HS-27A (cell line): ENCODE measurements around the gene APBA1.
"Not testable (repeated sequence)": the region's sequence is repeated elsewhere in the genome, so short reads cannot be mapped to it uniquely, and the experiment has no call there.

Experiments
- DNase-seq: peaks from one replicate; pipeline ENCODE4 v3.0.0-alpha.2; 2012; ENCODE audit warnings: low read depth, missing footprints

The APBA1 gene

DNA sequence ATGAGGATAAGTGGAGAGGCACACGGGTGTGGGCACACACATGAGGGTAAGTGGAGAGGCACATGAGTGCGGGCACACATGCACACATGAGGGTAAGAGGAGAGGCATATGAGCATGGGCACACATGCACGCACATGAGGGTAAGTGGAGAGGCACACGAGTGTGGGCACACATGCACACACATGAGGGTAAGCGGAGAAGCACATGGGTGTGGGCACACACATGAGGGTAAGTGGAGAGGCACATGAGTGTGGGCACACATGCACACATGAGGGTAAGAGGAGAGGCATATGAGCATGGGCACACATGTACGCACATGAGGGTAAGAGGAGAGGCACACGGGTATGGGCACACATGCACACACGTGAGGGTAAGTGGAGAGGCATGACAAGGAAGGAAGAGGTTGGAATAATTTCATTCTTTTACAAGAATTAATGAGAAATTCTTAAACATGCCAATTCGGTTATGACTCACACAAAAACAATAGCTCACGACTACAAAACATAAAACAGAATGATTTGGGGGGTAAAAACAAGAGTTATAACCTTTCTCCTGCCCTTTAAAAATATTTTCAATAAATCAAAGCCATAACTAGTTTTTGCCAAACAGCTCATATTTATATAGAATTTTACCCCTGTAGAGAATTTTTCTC is 67.5 kb downstream of the APBA1 start:
- DNase-seq = no peak

DNA sequence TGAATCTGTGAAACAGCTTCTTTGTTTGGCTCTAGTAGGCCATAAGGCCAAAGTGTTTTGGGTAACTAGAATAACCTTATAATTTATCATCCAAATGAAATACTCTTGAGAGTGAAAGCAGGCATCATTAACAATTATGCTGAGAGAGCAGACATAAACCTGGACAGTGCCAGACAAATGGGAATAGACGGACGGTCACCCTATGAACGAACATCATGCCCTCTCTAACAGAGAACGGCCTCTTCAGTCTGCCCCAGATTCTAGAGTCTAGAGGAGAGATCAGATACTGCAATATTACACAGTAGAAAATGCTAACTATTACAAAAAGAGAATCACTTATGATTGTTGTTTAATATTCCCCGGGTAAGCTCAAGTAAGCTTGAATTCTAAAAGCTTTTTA is 68.5 kb downstream of the APBA1 start:
- DNase-seq = no peak

DNA sequence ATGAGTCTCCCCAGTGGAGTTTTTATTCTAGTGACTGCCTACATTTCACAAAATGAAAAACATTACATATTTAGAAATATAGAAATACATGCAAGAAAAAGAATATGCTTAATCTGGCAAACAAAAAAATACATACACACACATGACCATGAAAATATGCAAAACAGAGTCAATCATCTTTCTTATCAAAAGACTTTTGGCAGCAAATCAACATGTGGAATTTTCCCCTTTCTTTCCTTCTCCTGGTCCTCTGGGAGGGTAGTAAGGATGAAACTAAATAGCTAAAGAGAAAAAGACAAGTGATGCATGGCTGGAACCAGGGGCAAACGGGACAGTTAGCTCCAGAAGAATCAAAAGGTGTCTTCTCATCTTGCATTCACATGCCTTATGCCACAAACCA is 69.4 kb downstream of the APBA1 start:
- no peak for DNase-seq

DNA sequence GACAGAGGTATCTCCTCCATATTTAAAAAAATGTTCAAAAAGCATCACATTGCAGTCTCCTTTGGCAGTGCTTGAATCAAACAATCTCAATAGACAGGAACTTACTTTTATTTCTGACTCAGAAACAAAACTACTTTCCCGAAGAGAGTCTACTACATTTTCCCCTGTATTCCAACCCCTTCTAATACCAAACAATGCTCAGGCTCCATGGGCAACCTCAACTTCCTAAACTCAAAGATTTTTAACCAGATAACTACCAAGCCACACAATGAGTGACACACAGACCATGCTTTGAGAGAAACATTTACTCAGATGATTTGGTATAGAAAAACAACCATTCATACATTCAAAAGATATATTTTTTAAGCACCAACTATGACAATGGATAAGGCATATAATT is 70.5 kb downstream of the APBA1 start:
- no peak for DNase-seq

DNA sequence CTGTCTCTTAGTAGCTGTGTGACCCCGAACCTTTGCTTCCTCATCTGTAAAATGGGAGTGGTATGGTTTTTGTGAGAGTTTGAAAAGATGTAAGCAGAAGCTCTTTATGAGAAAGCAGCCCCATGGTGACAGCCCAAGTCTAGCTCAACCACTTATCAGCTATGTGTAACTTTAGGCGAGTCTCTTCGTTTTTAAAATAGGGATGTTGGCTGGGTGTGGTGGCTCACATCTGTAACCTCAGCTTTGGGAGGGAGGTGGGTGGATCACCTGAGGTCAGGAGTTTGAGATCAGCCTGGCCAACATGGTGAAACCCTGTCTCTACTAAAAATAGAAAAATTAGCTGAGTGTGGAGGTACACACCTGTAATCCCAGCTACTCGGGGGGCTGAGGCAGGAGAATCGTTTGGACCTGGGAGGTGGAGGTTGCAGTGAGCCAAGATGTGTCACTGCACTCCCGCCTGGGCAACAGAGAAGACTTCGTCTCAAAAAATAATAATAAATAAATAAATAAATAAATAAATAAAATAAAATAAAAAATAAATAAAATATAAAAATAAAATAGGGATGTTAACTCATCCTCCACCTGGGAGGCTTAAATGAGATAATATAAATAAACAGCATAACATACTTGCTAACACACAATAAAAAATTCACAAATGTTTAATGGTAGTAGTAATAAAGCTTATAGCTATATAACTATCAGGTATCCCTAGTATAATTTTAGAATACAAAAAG is 71.7 kb downstream of the APBA1 start:
- no peak for DNase-seq

DNA sequence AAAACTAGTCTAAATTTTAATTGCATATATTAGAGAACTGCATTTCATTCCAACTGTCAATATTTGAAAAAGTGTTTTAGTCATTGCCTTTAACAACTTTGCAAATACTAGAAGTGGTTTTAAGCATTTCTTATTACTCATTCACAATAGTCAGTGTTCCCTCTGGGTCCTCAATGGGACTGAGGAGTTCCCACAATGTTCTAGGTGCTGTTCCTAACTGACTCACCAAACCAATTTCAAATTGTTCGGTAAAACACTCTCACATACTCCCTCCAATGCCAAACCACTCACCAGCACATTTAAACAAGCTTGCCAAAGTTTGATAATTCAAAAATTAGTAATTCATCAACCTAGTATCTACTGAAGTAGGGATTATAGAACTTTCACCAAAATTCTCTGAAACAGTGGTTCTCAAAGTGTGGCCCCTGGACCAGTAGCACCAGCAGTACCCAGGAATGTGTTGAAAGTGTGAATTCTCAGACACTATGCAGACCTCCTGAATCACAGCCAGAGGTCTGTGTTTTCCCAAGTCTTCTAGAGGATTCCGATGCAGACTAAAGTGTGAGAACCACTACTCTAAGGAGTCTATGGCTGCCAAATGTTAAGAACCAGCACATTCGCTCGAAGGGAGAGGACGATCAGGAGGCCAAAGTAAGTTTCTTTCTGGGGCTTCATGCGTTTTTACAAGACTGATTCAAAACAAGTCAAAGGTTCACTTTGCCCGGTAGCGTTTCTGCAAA is 72.8 kb downstream of the APBA1 start:
- DNase-seq = no peak

DNA sequence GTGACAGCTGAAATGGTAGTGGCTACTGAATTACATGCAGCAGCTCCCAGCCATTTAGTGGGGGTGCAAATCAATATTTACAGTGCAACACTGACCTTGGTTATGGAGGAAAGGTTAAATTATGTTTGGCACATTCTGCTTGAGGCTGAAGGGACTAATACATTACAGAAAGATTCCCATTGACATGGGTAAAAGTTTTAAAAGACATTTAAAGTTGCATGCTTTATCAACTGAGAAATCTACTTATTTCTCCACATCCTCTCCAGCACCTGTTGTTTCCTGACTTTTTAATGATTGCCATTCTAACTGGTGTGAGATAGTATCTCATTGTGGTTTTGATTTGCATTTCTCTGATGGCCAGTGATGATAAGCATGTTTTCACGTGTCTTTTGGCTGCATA is 75.3 kb downstream of the APBA1 start:
- DNase-seq = not testable (repeated sequence)

DNA sequence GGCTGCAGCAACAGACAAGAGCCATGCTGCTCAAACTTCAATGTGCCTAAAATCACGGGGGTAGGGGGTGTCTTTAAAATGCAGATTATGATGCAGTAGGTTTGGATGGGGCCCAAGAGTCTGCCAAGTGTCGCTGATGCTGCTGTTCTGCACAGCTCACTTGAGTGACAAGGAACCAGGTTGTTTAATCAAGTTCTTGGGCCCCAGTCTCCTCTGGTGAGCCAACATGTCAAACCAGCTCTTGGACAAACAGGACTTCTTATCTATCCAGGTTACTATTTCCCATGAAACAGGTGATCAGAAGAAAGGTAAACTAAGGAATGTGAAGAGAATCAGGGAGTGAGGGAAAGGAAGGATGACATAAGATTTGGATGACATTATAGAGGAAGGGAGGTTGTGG is 78.0 kb downstream of the APBA1 start:
- no peak for DNase-seq

DNA sequence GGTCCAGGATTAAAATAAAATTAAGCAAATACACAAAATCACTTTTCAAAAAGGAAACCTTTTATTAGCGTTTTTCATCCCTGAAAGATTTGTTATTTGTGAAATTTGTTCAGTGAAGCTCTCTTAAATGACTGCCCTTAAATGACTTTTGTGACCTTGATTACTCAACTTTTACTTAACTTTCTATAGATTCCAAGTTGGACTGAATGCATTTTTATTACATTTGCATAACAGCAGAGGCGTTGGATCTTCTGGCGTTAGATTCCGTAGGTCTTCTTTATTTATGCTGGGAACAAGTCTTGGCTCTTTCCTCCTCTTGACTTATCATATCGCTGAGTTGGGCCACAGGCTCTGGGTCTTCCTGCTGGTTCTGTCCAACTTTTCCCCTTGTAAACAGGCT is 78.4 kb downstream of the APBA1 start:
- no peak for DNase-seq

DNA sequence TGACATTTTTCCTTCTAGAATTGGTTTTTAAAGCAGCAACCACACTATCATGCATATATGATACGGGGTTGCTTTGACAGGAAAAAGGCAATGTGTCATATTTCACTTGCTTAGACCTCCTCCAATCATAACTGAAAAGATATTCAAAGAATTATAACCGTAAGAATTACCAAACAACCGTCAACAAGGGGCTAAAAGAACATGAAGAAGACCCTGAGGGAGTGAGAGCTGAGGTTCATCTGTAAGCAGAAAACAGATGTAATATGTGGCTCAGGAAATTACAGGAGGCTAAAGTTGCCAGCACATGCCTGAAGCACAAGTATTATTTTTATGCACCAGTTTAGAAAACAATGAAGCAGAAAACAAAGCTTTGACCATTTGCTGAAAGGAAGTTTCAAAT is 78.9 kb downstream of the APBA1 start:
- no peak for DNase-seq

DNA sequence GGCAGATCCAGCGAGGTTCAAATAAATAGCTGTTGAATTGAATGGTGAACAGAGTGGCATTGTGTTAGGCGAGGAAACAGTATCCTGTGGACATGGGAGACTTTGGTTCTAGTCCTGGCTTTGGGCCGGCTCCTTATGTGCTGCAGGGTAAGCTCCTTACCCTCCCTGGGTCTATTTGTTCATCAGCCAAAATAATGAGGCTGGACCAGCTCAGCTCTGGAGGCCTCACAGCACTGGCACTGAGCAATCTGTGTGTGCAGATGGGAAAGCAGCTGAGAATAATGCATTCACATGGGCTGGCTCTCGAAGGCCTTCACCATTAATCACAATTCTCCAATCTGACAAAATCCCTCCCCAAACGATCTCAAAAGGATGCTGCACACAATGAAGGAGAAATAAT is 81.9 kb downstream of the APBA1 start:
- DNase-seq = no peak

DNA sequence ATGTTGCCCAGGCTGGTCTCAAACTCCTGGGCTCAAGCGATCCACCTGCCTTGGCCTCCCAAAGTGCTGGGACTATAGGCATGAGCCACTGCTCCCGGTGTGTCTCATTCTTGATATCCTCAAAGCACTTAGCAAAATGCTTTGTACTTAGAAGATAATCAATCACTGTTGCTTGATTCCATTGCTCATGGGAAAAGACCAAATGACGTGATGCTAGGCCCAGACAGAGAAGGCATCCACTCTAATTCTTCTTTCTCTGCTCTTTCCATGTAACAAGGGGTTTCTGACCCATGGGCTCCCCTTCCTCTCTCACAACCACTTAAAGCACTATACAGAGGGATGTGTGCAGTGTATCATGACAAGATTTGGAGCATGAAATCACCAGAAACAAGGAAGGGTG is 83.0 kb downstream of the APBA1 start:
- DNase-seq = no peak

DNA sequence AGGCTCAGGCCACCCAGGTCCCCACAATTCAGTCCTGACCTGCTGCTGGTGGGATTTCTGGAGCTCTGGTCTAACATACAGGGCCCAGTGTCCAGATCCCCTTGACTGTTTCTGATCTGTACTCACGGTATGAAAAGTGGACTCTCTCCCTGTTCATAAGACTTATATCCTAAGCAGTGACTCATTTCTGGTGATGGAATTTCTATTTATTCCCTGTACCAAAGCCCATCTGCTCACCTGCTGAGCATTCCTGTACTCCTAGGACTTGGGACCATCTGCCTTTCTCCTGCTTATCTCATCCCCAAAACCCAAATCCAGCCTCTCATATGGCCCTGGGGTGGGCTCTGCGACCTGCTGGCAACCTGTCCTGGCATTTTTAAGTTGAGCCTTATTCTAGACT is 86.6 kb downstream of the APBA1 start:
- no peak for DNase-seq

DNA sequence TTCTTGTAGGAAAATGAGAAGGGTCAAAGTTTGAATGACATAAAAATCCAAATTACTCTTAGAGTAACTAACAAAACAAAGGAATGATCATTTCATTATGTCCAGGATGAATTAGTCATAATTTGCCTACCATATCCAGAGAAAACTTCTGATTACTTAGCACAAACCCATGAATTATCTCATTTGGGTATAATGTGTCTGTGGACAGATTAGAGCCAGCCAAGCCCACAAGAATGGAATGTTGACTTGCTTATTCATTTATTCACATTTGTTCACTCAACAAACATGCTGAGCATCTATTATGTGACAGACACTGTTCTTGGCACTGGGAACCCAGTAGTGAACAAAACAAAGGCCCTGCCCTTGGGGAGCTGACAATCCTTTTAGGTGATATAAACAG is 87.4 kb downstream of the APBA1 start:
- no peak for DNase-seq

DNA sequence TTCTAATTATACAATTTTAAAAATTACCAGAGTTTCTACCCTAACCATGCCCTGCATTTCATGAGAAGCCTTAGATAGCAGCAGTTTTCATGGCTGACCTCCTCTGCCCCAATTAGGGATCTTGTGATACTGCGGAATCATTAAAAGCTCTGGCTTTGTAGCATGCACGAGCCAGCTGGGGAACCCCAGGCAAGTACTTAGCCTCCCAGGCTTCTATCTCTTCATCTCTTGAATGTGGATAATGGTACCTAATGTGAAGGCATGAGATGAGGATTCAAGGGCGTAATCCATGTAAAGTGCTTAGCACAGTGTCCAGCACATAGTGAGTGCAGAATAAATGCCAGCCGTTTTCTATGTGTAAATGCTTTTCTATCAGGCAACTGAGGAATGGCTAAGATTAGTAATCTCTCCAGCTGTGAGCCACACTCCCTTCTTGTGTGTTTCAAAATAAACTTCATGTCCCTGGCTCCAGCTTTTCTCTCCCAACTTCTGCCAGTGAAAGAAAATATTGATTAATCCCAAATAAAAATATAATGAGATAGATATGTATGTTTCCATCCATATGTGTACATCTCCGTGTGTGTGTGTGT is 88.4 kb downstream of the APBA1 start:
- no peak for DNase-seq

DNA sequence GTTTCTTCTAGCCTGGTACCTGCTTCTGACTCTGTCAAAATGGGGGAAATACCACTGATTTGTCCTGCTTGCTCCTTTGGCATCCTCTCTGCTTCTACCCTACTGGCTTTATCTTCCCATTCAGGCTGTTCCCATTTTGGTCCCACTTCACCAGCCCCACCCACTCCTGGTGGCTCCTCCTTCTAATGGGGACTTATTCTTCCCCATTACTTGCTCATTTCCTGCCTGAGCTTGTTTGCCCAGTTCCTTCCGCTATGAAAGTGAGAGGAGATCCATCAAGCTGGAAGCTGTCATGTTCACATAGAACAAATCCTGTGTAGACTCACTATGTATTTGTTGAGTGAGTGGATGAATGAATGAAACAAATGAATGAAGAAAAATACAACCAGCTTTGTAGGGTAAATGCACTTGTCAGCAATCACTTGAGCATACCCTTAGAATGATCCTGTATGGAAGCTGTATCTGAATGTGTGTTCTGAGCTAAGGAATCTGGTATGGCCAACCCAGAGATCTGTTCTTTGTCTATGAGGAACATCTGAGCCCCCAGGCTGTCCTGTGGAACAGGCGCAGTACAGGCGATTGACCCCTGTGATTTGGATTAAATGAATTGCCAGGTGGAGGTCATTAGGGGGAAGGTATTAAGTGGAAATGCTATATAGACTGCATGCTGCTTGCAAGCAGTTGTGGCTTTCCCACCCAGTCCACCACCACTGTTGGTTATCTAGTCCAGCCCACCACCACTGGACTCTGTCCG is 89.5 kb downstream of the APBA1 start:
- no peak for DNase-seq

DNA sequence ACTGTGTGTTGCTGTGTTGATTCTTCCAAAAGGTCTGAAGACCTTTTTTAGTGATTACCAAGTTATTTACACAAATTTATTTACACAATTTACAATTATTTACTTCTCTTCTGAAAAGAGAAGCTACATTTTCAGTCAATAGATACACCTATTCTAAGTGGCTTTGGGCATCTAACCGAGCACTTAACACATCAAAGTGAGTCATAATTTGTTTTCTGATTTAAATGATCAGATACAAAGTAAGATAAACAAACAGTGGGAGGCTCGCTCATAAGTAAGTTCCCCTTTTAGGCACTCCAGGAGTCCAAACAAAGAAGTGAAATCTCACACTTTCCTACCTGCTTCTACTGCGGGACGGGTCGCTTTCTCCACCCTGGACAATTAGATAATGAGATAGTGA is 90.2 kb downstream of the APBA1 start:
- DNase-seq = no peak

DNA sequence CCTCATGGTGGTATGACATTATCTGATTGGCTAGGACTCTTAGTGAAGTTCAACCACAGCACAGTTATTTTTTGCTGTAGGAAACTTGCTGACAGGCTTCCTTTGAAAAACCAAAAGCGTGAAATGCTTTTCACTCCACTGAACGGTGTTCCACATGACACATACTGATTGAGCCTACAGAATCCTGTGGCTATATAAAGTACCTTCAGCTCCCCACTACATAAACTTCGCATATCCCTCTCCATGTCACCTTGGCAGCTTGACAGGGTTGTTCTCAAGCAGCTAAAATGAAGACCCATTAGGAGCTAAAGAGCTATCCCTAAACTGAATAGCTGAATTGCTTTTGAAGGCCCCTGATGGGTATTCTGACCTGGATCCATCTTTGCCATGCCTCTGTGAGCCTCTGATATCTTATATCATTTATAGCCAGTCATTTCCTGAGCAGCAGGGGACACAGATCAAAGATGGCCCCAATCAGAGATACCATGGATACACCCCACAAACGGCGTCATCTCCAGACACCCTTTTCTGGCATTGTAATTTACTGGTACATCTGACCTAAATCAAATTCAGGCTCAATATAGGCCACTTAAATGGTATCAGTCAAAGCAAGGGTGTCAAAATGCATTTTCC is 91.5 kb downstream of the APBA1 start:
- DNase-seq = no peak

DNA sequence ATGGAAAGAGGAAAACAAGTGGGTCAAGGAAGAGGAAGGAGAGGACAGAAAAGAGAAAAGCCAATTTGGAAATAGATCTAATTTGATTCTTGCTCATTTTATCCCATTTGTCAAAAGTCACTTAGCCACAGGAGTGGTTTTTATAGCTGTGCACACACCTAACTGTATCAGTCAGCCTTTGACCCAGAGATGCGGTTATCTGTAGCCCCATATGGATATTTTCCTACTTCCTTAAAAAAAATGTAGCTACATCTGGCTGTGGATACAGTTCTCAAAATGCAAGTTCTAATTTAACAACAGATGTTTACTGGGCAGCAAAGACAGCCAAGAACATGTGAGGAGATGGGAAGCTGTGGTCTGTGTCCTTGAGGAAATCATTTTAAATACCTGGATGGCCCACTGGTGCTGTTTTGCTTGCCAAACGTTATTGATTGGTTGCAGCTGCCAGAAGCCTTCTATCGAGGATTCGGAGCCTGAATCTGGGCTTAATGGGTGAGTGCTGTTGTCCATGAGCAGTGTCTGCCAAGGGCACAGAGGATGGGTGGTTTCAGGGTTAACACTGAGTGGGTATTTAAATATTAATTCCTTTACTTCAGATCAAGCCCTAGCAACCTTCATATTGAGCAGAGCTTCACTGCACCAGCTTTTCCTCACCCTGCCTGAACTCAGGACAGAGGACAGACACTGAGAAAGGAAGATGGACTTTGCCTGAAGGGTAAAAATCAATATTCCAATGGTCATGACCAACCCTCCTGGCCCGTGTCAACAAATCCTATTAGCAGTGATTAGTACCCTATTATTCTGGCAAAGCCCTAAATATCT is 92.2 kb downstream of the APBA1 start:
- DNase-seq = no peak

DNA sequence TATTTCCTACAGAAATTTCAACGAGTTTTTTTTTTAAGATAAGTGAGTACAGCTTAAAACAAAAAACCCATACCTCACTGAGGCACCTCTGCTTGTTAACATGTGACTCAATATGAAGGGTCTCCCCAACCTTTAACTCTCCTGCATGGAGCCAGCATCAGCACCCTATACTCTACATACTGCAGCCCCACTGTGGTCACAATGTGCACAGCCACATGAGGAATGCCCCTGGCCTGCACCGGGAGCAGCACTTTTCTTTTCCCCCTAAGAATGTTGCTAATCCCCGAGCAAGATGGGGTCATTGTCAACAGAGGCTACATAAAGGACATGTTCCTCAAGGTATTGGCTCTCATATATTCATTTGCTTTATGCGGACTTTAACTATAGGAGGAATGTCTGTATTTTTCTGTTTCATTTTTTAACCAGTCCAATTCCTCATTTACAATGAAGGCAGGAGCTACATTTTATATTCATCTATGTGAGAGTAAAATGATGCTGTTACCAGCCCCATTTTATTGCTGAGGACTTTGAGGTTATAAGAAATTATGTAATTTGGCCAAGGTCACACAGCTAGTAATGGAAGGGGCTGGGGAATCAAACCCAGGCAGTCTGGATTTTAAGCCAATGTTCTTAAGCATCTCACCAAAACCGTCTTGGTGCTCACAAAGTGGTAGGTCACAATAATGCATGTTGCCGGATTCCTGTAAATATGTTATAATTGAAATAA is 93.0 kb downstream of the APBA1 start:
- DNase-seq = no peak
